Ishikawa (cell line): ENCODE data around the gene ZC3H6.

Source experiments
- CEBPB ChIP-seq: IDR thresholded peaks from 2 replicates; pipeline ENCODE4 v1.6.1; 2012
- CREB1 ChIP-seq: IDR thresholded peaks from 2 replicates; pipeline ENCODE4 v1.6.1; 2012; ENCODE audit warnings: low read depth
- EGR1 ChIP-seq: IDR thresholded peaks from 2 replicates; pipeline ENCODE4 v1.6.1; 2012
- EP300 ChIP-seq: IDR thresholded peaks from 2 replicates; pipeline ENCODE4 v1.6.1; 2012; ENCODE audit warnings: borderline replicate concordance
- FOXM1 ChIP-seq: IDR thresholded peaks from 2 replicates; pipeline ENCODE4 v1.6.1; 2012; ENCODE audit warnings: low read depth, borderline replicate concordance
- MAX ChIP-seq: IDR thresholded peaks from 2 replicates; pipeline ENCODE4 v1.6.1; 2012
- RAD21 ChIP-seq: IDR thresholded peaks from 2 replicates; pipeline ENCODE4 v1.6.1; 2012; ENCODE audit warnings: low read depth
- REST ChIP-seq: IDR thresholded peaks from 2 replicates; pipeline ENCODE4 v1.6.1; 2012; ENCODE audit warnings: low read depth, mild to moderate bottlenecking
- TAF1 ChIP-seq: IDR thresholded peaks from 2 replicates; pipeline ENCODE4 v1.6.1; 2012; ENCODE audit warnings: low read depth, mild to moderate bottlenecking
- TCF12 ChIP-seq: IDR thresholded peaks from 2 replicates; pipeline ENCODE4 v1.6.1; 2012; ENCODE audit warnings: low read depth
- TEAD4 ChIP-seq: IDR thresholded peaks from 2 replicates; pipeline ENCODE4 v1.6.1; 2012
- USF1 ChIP-seq: IDR thresholded peaks from 2 replicates; pipeline ENCODE4 v1.6.1; 2012
- YY1 ChIP-seq: IDR thresholded peaks from 2 replicates; pipeline ENCODE4 v1.6.1; 2012; ENCODE audit warnings: low read depth

GRCh38 chr2:112321375-112322320 lies 46.3 kb downstream of the ZC3H6 start:
- TF ChIP-seq CEBPB (no peak), REST (no peak), EP300 (no peak), USF1 (no peak), MAX (no peak), YY1 (no peak), RAD21 (no peak), EGR1 (no peak), TEAD4 (no peak), CREB1 (no peak), FOXM1 (no peak), TCF12 (no peak), TAF1 (no peak)
